ENCODE data around the gene SUCO.

The SUCO gene

GRCh38 chr1:172532700-172533512 lies at the start of gene SUCO:
Gene SUCO (plus strand): TSS chr1:172533150. CDS start chr1:172533436, 286 bp downstream.
- DNase-seq (ENCODE audit: low read depth) = peak; percentile 100
- peak; percentile 14 for TF ChIP-seq CTCF (IDR thresholded peaks at IDR 0.05; ENCODE audit: insufficient read depth, low read depth, low read length, missing control alignments)
- peak within 1 kb of the TSS; percentile 93 for H3K4me3 ChIP-seq (ENCODE audit: low read length)

GRCh38 chr1:172483448-172483847 lies 49.5 kb upstream of the SUCO start:
- DNase-seq (ENCODE audit: low read depth) = no peak
- H3K4me3 ChIP-seq (ENCODE audit: low read length) = no peak overlapping the region
- no peak for TF ChIP-seq CTCF (IDR thresholded peaks at IDR 0.05; ENCODE audit: insufficient read depth, low read depth, low read length, missing control alignments)

GRCh38 chr1:172484252-172484651 lies 48.7 kb upstream of the SUCO start:
- DNase-seq (ENCODE audit: low read depth) = peak; percentile 77
- no peak for TF ChIP-seq CTCF (IDR thresholded peaks at IDR 0.05; ENCODE audit: insufficient read depth, low read depth, low read length, missing control alignments)
- no peak overlapping the region for H3K4me3 ChIP-seq (ENCODE audit: low read length)

- H3K4me3 ChIP-seq (ENCODE audit: low read length) = no peak overlapping the region
- no peak for DNase-seq (ENCODE audit: low read depth)
- no peak for TF ChIP-seq CTCF (IDR thresholded peaks at IDR 0.05; ENCODE audit: insufficient read depth, low read depth, low read length, missing control alignments)
These were observed 47.3 kb upstream of the SUCO start for GRCh38 chr1:172485626-172486025.

- no peak overlapping the region for H3K4me3 ChIP-seq (ENCODE audit: low read length)
- DNase-seq (ENCODE audit: low read depth) = no peak
- TF ChIP-seq CTCF (IDR thresholded peaks at IDR 0.05; ENCODE audit: insufficient read depth, low read depth, low read length, missing control alignments) = no peak
These were observed 46.0 kb upstream of the SUCO start for GRCh38 chr1:172486805-172487454.

- no peak for TF ChIP-seq CTCF (IDR thresholded peaks at IDR 0.05; ENCODE audit: insufficient read depth, low read depth, low read length, missing control alignments)
- no peak for DNase-seq (ENCODE audit: low read depth)
- no peak overlapping the region for H3K4me3 ChIP-seq (ENCODE audit: low read length)
These were observed 45.4 kb upstream of the SUCO start for GRCh38 chr1:172487550-172487949.
